ENCODE data around the gene PSRC1. TPM values are rescaled to one million over a fixed set of nuclear protein-coding genes. Genes with fewer than 3 reads are reported as not detected.
A peak's percentile ranks its signal among the peaks of the same experiment; 100 is the strongest.

The PSRC1 gene
- total RNA-seq, 1 donor from 2014 or later = 8.2 TPM

GRCh38 chr1:109248797-109249629 is 33.9 kb downstream of the PSRC1 start, which contains the start of gene CELSR2:
TSS of gene CELSR2 (plus strand) at chr1:109249539. CDS start at chr1:109250080, 541 bp downstream.
- DNase-seq (ENCODE audit: low read depth) = no peak
- H3K27me3 ChIP-seq (ENCODE audit: control insufficient read depth, insufficient read depth, low read length) = no peaks in the 10 kb centered on the region

GRCh38 chr1:109248444-109248796 is 34.5 kb downstream of the PSRC1 start:
- no peak overlapping the region for H3K4me3 ChIP-seq (ENCODE audit: low read depth, low read length)
- H3K36me3 ChIP-seq (ENCODE audit: control insufficient read depth, insufficient read depth, low read length) = no peaks in the 10 kb centered on the region
- no peak for TF ChIP-seq CTCF (IDR thresholded peaks at IDR 0.05; ENCODE audit: insufficient read depth, low read length, poor library complexity, severe bottlenecking)
- DNase-seq (ENCODE audit: low read depth) = no peak
- H3K27me3 ChIP-seq (ENCODE audit: control insufficient read depth, insufficient read depth, low read length) = no peaks in the 10 kb centered on the region

More at GRCh38 chr1:109248797-109249629, 33.9 kb downstream of the PSRC1 start, which contains the start of gene CELSR2:
- Histone ChIP-seq H3K36me3 (ENCODE audit: control insufficient read depth, insufficient read depth, low read length) (no peaks in the 10 kb centered on the region), H3K4me3 (ENCODE audit: low read depth, low read length) (peak within 1 kb of the TSS; percentile 57)
- no peak for TF ChIP-seq CTCF (IDR thresholded peaks at IDR 0.05; ENCODE audit: insufficient read depth, low read length, poor library complexity, severe bottlenecking)

- Histone ChIP-seq H3K4me3 (ENCODE audit: low read depth, low read length) (no peak overlapping the region), H3K27me3 (ENCODE audit: control insufficient read depth, insufficient read depth, low read length) (no peaks in the 10 kb centered on the region), H3K36me3 (ENCODE audit: control insufficient read depth, insufficient read depth, low read length) (no peaks in the 10 kb centered on the region)
- no peak for DNase-seq (ENCODE audit: low read depth)
- no peak for TF ChIP-seq CTCF (IDR thresholded peaks at IDR 0.05; ENCODE audit: insufficient read depth, low read length, poor library complexity, severe bottlenecking)
These were observed 35.3 kb downstream of the PSRC1 start for GRCh38 chr1:109247401-109248365.

GRCh38 chr1:109246141-109246551 is 36.8 kb downstream of the PSRC1 start:
- no peak overlapping the region for H3K4me3 ChIP-seq (ENCODE audit: low read depth, low read length)
- H3K27me3 ChIP-seq (ENCODE audit: control insufficient read depth, insufficient read depth, low read length) = no peaks in the 10 kb centered on the region
- H3K36me3 ChIP-seq (ENCODE audit: control insufficient read depth, insufficient read depth, low read length) = no peaks in the 10 kb centered on the region
- no peak for TF ChIP-seq CTCF (IDR thresholded peaks at IDR 0.05; ENCODE audit: insufficient read depth, low read length, poor library complexity, severe bottlenecking)
- no peak for DNase-seq (ENCODE audit: low read depth)

- Histone ChIP-seq H3K36me3 (ENCODE audit: control insufficient read depth, insufficient read depth, low read length) (no peaks in the 10 kb centered on the region), H3K27me3 (ENCODE audit: control insufficient read depth, insufficient read depth, low read length) (no peaks in the 10 kb centered on the region), H3K4me3 (ENCODE audit: low read depth, low read length) (no peak overlapping the region)
- no peak for TF ChIP-seq CTCF (IDR thresholded peaks at IDR 0.05; ENCODE audit: insufficient read depth, low read length, poor library complexity, severe bottlenecking)
- DNase-seq (ENCODE audit: low read depth) = no peak
These were observed 38.9 kb downstream of the PSRC1 start for GRCh38 chr1:109243860-109244552.
